HG03139 (cell line): ENCODE results near the gene SMYD4.
"Not testable (repeated sequence)": the region's sequence is repeated elsewhere in the genome, so short reads cannot be mapped to it uniquely, and the experiment has no call there.

Source experiments
- ATAC-seq: cut with Tn5 transposase; IDR thresholded peaks from one replicate; pipeline ENCODE4 v1.9.1; 2021; ENCODE audit not compliant: unreplicated experiment

Gene SMYD4

DNA sequence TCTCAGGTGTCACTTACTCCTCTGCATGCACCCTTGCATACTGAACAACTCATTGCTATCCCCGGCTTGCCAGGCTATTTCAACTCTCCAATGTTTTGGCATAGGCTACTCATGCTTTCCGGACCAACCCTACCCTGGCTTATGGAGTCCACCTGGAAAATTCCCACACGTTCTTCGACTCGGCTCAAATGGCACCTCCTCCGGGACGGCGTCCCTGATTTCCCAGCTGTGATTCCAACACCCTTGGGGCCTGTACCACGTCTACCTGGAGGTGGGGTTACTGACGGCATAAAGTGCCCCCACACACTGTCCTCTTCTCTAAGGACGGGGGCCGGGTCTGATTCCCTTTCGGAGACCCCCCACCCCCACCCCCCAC, 498 bp downstream of the SMYD4 start:
- no peak for ATAC-seq

DNA sequence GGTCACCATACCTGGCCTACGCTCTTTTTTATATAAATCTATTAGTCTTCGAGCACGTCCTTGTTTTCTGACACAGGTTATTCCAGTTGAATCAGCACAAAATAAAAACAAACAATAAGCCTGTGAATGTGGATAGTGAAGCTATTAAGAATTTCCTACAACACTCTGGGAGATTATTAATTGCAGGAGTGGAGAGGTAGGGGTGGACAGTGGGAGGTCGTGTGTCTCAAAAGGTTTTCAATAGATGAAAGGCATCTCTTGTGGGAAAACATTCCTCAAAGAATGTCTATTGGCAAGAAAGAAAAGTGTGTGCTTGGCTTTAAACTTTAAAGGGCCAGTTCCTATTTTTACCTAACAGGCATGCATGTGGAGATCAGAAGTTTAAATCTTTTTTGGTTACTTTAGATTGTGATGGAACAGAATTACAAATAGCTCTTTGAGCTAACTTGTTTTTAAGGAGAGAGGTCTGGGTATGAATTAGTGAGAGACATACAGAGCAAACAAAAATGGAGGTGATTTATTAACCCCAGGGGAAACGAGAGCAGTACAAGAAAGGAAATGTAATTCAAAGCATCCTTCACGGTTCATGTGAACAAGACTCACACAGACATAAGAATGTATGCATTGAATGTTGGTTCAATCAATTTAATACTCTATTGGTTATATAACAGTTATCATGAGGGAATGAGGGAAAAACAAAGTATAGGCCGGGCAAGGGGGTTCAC, 9.0 kb downstream of the SMYD4 start:
- ATAC-seq, result no peak

DNA sequence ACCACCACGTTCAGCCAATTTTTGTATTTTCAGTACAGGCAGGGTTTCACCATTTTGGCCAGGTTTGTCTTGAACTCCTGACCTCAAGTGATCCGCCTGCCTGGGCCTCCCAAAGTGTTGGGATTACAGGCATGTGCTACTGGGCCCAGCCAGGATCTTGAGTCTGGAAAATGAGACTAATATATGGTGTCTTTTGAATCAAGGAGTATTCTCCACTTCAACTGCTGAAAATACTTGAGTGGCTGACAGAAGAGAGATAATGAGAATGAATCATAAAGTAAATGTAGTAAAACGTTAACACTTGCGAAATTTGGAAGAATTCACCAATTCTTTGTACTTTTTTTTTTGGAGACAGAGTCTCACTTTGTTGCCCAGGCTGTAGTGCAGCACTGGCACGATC, 16.6 kb downstream of the SMYD4 start:
- ATAC-seq, result no peak

DNA sequence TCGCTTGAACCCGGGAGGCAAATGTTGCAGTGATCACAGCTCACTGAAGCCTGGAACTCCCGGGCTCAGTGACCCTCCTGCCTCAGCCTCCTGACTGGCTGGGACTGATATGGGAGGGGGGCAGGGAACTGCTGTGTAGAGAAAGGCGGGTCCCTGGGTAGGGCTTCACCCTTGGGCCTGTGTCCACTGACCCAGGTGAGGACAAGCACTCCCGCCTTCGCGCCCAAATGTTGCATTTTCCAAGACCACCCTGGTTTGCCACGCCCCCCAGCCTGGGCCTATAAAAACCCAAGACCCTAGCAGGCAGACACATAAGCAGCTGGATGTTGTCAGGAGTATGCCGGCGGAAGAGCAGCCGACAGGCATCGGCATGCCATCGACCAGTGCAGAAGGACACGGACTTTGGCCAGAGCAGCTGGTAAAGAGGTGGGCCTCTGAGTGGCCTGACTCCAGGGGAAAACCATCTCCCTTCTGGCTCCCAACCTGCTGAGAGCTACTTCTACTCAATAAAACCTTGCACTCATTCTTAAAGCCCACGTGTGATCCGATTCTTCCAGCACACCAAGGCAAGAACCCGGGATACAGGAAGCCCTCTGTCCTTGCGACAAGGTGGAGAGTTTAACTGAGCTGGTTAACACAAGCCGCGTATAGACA, 19.1 kb downstream of the SMYD4 start:
- ATAC-seq, result no peak

DNA sequence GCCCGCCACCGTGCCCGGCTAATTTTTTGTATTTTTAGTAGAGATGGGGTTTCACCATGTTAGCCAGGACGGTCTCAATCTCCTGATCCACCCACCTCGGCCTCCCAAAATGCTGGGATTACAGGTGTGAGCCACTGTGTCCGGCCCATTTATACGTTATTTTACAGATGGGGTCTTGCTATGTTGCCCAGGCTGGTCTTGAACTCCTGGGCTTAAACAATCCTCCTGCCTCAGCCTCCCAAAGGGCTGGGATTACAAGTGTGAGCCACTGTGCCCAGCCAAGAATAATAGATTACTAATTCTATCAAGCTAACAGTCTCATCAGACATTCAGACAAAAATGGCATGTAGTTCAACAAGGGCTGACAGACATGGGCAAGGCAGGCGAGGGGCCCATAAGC, 19.9 kb downstream of the SMYD4 start:
- ATAC-seq, result not testable (repeated sequence)

DNA sequence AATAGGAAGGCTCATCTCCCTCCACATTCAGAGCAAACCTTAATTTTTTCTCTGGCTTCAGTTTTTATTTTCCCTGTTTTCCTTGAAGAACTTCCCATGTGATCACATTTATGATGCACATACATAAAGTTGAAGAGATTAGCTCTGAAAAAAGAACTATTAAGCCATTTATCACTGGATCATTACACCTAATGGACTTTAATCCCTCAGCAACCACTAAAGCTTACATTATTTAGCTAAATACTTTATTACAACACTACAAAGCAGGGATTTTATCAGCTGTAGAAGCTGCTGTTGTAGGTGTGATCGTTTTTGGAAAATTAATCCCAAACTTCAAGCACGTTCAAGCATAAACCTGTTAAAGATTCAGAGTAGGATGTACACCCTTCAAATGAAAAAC, 21.1 kb downstream of the SMYD4 start:
- no peak for ATAC-seq

DNA sequence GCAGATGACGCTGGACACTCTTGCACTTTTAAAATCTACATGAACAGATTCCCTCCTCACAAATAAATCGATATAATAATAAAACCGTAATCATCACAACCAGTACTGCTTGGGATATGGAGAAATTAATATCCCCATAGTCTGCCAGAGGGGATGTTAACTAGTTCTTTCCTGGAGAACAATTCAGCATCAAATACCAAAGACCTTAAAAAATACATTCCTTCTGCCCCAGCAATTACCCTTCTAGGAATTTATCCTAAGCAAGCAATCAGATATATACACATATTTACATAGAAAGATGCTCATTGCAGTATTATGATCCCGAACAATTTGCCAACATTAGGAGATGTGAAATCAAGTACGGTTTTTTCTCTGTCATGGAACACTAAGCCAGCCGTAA, 21.8 kb downstream of the SMYD4 start:
- ATAC-seq, result no peak

DNA sequence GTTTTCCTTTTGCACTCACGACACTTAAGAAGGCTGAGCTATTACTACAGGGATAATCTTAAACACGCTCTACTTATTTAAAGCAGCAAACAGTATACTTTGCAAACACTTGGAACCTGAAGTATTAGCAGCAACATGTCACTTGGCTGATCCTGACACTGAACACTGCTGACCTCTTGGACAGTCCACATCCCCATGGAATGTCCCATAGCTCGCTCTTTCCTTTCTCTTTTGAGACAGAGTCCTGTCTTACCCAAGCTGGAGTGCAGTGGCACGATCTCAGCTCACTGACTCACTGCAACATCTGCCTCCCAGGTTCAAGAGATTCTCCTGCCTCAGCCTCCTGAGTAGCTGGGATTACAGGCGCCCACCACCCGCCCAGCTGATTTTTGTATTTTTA, 26.4 kb downstream of the SMYD4 start:
- ATAC-seq, result no peak

DNA sequence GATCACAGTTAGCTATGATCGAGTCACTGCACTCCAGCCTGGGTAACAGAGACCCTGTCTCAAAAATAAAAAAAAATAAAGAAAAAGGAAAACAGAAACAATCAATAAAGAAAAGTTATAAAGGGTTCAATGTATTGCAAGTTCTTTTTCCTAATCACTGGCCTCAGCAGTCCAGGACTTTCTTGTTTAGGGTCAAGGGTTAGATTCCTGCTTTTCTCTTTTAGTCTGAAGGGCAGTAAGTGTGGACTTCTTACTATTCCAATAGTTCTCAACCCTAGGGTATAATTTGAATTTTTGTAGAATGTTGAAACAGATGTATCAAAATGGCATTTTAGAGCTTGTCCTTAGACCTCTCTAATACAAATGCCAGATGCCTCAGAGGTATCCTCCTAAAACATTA, 27.3 kb downstream of the SMYD4 start:
- no peak for ATAC-seq

DNA sequence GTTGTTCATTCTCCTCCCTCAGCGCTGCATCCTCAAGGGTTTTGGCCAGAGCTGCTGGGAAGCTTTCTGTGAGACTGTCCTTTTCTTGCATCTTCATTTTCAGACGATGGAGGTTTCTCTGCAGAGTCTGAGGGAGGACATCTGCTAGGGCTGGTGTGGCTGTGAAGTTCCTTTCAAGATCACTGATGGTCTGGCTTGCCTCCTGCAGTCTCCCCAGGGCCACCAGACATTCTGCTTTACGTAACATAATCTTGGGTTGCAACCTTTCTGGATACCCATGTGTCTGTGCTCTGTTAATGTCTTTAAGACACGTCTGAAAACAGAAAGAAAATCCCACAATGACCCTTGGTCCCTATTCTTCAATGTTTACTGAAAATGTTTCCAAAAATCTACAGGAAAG, 29.0 kb downstream of the SMYD4 start:
- ATAC-seq, result no peak

DNA sequence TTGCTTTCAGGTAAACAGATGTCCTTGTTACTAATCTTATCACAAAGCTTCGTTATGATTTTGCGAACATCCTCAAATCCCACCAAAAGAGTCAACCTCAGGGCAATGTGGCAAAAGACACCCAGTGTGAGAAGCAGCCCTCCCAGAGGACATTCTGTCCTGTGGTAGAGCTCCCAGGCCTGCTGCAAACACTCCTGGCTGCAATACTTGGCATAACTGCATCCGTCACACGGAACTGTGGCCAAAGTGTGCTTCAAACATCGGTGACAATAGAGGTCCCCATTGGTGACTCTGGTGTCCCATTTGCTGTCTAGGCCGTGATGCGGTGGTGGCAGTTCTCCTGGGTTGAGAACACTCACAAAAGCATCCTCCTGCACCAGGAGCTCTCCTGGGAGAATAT, 29.5 kb downstream of the SMYD4 start:
- no peak for ATAC-seq

DNA sequence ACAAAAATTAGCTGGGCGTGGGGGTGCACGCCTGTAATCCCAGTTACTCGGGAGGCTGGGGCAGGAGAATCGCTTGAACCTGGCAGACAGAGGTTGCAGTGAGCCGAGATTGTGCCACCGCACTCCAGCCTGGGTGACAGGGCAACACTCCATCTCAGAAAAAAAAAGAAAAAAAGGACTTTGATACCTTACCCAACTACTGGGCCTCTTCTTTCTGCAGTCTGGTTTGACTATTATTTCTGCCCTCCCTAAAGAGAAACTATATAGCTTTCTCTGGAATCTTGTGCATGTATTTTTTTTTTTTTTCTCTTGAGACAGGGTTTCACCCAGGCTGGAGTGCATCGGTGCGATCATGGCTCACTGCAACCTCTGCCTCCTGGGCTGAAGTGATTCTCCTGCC, 31.9 kb downstream of the SMYD4 start:
- ATAC-seq, result not testable (repeated sequence)

DNA sequence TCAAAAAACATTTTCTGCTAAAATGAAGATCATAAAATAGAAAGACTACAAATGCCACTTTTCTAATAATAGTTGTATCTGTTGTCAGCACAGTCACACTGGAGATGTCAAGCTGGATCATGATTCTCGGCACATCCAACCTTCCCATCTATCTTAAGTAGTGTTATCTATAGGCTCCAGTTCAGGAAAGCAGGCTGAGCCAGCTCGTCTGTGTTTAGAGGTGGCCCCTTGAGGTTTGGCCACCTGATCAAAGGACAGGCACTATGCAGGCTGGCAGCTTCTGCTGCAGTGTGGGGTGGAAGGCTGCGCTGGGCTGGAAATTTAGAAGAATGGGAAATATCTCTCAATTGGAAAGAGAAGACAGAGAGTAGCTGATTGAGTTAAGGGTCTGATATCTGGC, 32.4 kb downstream of the SMYD4 start:
- no peak for ATAC-seq

DNA sequence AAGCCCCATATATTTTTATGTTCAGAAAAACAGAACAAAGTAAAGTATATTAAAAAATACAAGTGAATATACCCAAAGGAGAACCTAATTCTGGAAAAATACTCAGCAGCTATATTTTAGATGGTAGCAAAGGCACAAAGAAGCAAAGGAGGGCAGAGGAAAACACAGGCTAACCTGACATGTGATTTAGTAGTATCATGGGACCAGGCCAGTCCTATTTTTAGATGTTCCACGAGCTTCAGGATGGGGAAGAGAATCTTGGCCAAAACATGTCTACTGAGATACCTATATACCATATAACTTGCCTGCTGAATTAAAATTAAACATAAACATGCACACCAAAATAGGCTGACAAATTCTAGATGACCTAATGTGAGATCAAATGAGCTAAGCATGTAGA, 32.9 kb downstream of the SMYD4 start:
- ATAC-seq, result no peak

DNA sequence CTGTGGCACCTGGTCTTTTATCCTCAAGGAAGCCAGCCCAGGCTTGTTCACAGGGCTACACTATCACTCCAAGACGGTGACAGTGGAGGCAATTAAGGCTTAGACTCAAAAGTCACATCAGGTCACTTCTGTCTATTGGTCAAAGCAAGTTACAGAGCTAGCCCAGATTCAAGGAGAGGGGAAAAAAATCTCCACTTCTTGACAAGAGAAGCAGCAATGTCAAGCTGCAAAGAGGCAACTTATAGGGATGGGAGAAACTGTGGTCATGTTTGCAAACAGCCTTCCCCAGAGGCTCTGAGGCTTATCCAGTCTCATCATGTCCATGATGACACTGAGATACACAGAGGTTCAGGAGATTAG, 36.3 kb downstream of the SMYD4 start:
- ATAC-seq, result no peak

DNA sequence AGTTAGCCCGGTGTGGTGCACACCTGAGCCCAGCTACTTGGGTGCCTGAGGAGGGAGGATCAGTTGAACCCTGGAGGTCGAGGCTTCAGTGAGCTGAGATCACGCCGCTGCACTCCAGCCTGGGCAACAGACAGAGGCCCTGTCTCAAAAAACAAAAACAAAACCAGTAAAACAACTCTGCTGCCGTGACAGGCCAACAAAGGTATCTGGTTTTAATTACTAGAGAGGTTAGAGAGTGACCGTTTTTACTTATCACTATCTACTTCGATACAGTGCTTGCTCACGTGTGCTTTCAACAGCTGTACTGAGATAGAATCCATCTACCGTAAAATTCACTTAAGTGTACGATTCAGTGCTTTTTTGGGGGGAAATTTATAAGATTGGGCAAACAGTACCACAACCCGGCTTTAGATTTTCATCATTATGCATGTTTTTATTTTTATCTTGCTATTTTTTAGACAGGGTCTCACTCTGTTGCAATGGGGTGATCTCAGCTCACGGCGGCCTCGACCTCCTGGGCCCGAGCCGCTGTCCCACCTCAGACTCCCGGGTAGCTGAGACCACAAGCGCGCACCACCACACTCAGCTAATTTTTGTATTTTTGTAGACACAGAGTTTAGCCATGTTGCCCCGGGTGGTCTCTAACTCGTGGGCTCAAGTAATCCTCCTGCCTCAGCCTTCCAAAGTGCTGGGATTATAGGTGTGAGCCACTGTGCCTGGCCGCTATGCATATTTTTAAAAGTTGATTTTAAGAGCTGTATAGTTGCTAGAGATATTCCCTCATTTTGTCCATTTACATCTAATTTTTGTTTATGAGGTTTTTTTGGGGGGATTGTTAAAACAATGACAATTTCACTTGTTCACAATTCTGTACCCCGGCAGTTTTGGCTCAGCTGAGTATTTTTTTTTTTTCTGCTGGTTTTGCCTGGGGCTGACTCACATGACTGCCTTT, 36.9 kb downstream of the SMYD4 start:
- no peak for ATAC-seq

DNA sequence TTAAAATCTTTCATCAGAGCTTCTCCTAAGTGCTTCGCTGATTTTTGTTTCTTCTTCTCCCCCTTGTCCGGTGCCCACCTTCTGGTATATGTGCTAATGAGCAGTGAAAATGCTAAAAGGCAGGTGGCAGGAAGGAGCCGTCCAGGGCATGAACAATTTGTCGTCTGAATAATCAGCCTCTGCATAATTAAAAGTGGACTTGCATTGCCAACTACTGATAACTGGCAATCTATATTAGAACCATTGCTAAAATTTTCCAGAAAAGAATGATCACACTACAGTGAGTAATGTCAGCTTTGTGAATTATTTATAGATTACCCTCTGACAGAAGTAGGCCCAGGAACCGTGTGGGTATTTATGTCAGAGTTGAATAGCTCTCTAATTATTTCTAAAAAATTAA, 39.8 kb downstream of the SMYD4 start:
- no peak for ATAC-seq

DNA sequence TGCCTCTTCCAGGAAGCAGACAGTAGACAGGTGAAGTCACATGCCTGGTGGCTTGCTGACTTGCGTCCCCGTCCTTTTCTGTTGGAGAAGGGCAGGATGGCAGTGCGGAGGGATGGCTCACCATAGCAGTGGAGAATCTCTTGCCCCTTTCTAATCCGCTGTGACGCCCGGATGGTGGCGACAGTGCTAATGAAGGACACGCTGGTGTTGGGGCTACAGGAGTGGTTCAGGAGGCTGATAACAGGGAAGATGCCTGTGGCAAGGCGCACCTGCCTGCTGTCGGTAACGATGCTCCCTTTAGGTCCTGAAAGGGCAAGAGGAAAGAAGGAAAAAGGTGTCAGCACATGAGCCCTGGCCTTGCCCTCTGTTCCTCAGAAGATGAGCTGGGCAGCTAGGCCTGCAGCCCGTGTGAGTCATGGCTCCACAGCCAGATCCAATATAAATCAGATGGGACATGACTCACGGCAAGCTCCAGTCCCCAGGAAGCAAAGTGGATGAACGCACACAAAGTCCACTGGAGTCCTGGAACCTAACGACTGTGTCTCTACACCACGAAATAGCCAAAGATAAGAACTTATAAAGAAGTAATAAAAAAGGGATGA, 42.3 kb downstream of the SMYD4 start:
- no peak for ATAC-seq

DNA sequence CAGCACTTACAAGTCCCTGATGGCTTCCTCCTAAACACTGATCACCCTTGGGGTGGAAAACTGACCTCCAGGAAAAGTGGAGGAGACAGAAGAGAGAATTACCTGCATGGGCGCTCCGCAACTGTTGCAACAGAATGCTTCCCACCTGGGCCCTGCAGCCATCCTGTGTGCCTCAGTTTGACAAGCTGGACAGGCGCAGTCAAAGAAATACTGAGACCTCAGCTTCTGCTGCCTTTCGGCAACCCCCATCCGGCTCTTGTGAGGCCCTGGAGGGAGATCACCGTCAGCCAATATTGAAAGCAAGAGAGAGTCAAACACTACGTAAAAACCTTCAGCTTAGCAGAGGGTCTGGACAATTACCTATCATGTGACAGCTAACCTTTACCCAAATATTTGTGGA, 43.0 kb downstream of the SMYD4 start:
- no peak for ATAC-seq

DNA sequence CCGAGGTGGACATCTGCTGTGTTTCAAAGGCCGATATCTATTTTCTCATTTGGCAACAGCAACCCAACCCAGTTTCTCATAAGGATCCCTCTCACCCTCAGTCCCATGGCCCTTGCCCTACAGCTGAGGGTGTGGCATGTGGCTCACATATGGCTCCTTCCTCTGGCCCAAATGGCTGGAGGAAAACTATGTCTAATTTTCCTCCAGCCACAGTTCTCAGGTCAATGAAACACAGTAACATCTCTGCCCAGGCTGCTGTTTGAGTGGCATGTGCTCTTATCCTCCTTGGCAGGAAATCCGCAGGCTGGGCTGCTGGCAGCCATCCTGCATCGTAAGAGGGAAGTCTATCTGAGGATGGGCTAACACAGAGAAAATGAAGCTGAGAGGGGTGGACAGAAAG, 43.8 kb downstream of the SMYD4 start:
- ATAC-seq, result no peak

DNA sequence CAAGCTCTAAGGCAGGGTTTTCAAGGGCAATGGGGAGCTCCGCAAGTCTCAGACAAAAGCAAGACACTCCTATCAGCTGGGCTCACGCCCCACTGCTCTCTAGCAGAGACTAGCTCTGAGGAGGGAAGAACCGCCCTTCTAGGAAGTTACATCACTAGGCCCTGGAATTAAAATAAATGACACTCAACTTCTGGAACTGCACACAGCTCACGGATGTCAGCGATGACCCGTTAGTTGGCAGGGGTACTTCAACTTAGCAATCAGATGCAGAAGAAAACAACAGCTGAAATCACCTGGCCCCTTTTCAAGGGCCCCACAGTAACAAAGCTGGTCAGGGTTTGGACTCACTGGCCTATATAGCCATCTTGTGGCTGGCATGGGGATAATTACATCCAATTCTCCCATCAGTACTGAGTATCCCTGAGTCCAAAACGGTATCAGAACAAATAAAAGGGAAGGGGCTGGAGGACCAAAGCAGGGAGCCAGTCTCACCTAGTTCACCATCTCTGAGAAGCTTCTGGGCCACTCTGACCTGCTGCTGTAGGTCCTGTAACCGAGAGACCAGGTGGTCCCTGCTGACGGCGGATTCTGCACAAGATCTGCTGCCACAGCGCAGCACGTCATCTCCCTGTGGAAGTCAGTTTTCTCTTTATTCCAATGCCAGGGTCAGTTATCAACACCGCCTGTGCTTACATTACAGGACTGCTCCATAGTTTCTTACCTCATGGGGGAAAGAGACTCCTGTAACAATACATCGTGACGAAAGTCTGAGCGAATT, 45.7 kb downstream of the SMYD4 start:
- ATAC-seq, result no peak
